ENCODE data around the gene PWP1.

Gene PWP1

GRCh38 chr12:107685360-107686248, at the start of gene PWP1:
Gene PWP1 (plus strand): TSS chr12:107685799. CDS start chr12:107685900, 101 bp downstream.
- DNase-seq = peak; percentile 95

DNA sequence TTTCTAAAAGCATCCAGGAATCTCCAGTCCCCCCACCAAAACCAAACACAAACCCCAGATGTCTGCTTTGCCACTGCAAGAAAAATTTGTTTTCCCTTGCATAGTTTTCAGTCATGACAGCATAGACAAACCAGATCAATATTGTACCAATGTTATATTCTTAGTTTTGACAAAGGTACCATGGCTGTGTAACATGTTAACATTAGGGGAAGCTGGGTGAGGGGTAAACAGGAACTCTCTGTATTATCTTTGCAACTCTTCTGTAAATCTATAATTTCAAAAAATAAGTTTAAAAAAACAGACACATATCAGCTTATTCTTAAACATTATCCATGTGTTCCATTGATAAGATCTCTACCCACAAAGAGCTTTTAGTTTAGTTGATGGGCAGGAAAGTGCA, 44.4 kb upstream of the PWP1 start:
- DNase-seq = no peak

DNA sequence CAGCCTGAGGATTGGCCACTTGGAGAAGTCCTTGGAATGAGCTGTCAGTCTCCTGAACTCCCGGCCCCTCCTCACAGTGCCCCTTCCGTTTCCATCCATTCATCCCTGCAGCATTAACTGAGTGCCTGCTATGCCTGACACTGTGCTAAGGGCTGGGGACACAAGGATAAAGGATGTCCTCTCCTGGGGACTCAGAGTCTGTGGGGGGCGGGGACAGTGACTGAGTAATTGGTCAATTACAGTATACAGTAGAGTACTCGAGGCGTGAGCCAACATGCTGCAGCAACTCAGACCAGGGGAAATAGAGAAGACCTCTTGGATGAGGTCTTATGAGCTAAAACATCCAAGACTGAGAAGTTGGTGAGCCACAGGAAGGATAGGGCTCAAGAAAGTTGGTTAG, 43.4 kb upstream of the PWP1 start:
- no peak for DNase-seq

DNA sequence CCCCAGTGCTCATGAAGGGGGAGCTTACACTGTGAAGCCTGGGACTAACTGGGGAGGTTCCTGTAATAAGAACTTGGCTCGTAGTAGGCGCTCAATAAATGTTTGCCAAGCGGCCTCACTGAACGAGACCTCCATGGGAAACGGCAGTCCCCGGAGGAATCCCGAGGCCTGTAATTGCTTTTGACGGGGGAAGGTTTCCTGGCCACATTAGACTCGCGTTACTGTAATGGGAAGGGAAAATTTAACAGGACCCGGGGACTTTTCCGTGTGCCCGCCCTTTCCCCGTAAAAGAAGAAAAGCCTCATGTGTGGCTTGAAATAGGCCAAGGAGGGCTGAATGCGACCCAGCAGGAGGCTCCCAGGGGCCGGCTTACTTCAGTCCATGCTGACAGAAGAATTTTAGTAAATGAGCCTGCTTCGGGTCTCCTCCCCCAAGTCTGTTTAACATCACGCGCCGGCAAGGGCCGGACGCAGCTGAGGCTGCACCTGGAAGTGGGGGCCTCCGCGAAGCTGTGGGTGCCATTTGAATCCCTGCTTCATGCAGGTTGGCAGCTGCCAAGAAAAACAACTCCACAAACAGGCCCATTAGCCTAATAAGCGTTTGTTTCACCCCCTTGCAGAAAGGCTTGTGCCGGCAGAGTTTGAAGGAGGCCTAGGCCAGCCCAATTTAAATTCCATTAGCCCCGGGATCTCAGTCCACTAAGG, 39.8 kb upstream of the PWP1 start:
- no peak for DNase-seq

DNA sequence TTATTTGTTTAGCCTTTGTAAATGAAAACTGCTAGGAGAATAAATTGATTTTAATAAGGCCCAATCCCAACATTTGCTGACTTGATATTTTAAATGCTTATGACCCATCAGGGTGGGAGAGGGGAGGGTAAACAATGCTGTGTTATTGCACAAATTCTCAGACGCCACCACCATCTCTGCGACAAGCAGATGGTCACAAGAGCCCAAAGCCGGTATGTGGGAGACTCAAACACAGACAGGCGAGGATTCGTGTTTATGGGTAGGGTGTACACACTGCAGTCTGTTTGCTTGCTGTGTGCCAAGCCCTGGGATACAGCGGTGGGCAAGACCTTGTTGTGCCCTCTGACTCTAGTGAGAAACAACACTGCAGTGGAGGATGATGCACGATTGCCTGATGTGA, 39.2 kb upstream of the PWP1 start:
- DNase-seq = no peak

GRCh38 chr12:107649661-107650061, 35.9 kb upstream of the PWP1 start:
- DNase-seq = no peak

DNA sequence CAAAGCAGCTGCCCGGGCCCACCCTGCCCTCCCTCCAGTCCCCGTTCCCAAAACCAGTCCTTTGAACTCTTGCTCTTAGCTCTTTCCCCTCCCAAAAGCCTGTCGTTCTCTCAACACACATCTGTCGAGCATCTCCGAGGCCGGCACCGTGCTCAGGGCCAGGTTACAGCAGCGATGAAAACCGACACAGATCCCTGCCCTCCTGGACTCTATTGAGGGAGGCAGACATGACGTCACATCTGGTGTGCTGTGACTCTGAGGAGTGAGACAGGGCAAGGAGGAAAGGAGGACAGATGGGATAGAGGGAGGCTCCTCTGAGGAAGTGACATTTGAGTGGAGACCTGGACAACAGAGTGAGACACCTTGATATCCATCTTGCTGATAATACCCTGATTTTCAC, 34.6 kb upstream of the PWP1 start:
- no peak for DNase-seq

GRCh38 chr12:107651571-107652449, 33.8 kb upstream of the PWP1 start:
- no peak for DNase-seq

DNA sequence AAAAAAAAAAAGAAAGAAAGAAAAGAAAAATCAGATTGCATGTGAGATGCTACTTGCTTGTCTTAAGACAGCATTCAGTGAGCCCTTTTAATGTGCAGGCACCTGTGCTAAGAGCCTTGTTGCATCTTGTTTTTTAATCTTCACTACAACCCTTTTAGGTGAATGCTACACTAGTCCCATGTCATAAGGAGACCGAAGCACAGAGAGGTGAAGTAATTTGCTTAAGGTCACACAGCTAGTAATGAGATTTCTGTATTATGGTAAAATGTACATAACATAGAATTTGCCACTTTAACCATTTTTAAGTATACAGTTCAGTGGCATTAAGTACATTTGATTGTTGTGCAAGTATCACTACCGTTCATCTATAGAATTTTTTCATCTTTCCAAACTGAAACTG, 32.1 kb upstream of the PWP1 start:
- no peak for DNase-seq

DNA sequence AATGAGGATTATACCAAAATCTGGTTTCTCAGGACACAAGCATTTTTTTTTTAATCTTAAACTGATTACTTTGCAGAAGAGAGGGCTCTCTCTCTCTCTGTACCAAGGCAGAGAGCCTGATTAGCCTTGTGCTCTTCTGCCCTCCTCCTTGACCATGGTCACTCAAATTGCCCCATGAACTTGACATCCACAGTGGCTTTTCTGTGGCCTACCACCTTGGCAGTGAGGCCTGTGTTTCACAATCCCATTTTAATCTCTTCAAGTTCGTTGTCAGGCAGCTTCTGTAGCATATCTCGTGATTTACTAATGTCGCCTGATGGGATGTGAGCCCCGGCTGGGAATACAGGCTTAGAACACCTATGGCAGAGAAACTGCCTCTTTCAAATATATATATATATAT, 30.7 kb upstream of the PWP1 start:
- DNase-seq = no peak

- no peak for DNase-seq
Observed at GRCh38 chr12:107655281-107656065, 30.1 kb upstream of the PWP1 start.

GRCh38 chr12:107656302-107656701, 29.3 kb upstream of the PWP1 start:
- no peak for DNase-seq

GRCh38 chr12:107657133-107657532, 28.5 kb upstream of the PWP1 start:
- DNase-seq = no peak

GRCh38 chr12:107657621-107658020, 28.0 kb upstream of the PWP1 start:
- no peak for DNase-seq

- no peak for DNase-seq
Observed at GRCh38 chr12:107660235-107660634, 25.4 kb upstream of the PWP1 start.

DNA sequence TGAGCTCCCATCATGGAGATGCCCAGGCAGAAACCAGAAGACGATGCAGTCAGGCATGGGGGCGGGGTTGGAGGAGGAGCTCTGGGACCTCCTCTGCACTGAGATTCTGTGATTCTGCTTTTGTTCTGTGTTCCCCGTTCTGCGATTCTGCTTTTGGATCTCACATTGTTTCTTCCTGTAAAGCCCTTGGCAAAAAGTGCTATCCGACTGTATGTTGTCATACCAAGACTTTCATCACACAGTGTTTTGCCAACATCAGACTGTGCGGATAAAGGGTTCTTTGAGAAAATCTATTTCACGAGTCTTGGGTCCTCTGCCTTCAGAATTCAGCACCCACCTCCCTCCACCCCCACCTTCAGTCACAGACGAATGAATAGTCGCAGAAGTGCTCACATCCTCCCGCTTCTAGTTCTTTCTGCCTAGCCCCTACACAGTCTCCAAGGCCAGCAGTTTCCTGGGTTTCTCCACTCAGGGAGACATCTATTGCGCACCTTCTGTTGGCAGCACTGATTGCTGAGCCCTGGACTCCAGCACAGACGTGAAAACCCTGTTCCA, 24.7 kb upstream of the PWP1 start:
- no peak for DNase-seq

GRCh38 chr12:107661830-107662229, 23.8 kb upstream of the PWP1 start:
- no peak for DNase-seq

GRCh38 chr12:107662484-107662883, 23.1 kb upstream of the PWP1 start:
- no peak for DNase-seq

- DNase-seq = no peak
Observed at GRCh38 chr12:107663277-107663676, 22.3 kb upstream of the PWP1 start.

GRCh38 chr12:107666009-107666408, 19.6 kb upstream of the PWP1 start:
- no peak for DNase-seq

GRCh38 chr12:107667464-107667863, 18.1 kb upstream of the PWP1 start:
- no peak for DNase-seq

Data from stimulated activated CD4-positive, alpha-beta T cell treated with anti-CD3 and anti-CD28 coated beads, Interleukin-4, amount 100 ng/mL, for 1 hour (primary cell).